ENCODE results near the gene KRTAP4-2. TPM values are rescaled to one million over a fixed set of nuclear protein-coding genes. Genes with fewer than 3 reads are reported as not detected.

The KRTAP4-2 gene
- total RNA-seq, 1 experiment from 2014 or later = not detected

DNA sequence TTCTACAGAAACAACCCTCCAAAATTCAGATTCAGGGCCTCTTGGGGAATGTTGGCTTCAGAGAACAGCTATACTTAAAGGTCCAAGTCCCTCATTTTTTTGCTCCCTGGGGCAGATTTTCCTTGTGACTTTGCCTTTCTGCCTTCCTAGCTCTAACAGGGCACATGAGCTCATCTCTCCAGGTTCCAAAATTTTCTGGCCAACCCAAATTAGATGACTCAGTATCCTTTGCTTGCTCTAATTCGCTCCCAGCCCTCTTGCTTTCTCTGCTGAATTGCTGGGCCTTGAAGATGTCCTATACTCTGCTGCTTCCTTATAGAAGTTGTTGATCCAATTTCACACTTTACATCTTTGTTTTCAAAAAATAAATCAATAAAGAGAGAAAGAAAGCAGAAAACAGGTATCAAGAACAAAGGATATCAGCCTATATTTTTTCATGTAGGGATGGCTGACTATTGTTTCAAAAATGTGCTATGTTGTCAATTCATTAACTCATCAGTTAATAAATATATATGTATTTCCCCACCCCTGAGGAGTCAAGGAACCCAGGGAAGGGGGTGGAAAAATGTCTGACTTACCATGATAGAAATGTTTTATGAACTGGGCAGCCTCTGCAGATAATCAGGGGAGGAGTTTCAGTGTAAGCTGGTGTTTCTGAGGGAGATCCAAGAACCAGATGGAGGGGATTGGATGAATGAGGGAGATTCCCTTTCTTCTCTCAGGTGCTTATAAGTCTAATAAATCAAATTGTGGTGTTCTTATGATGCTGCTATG is 1.0 kb upstream of the KRTAP4-2 start:
- in situ Hi-C loops (cut with HindIII; ENCODE audit: low pct_unique_long_range_greater_than_20kb, low sequenced_read_pairs) (no loop called here), intact Hi-C loops (cut with micrococcal nuclease; ENCODE audit: unreplicated experiment) (no loop called here)
- DNase-seq (ENCODE audit: low read depth, low spot score) (no peak), ATAC-seq (no peak)
- Histone ChIP-seq H3K4me1 (ENCODE audit: control insufficient read depth, insufficient read depth, low read length) (no peaks in the 10 kb centered on the region), H3K36me3 (ENCODE audit: control insufficient read depth, insufficient read depth, low read length) (no peaks in the 10 kb centered on the region), H3K27me3 (ENCODE audit: control insufficient read depth, insufficient read depth, low read length) (peaks cover 15% of the 10 kb centered on the region), H3K4me3 (ENCODE audit: low read depth in 2 of 2, low read length in 2 of 2) (no peak overlapping the region), H3K9me3 (ENCODE audit: control insufficient read depth, insufficient read depth, low read depth, low read length) (no peaks in the 10 kb centered on the region), H3K27ac (ENCODE audit: low read length) (no peak overlapping the region)
- BruUV-seq (replicated peaks) = no TSS peak
- no peak for TF ChIP-seq TCF7L2 (IDR thresholded peaks at IDR 0.05; ENCODE audit: low read depth, low read length)
- TF ChIP-seq SIN3A (IDR thresholded peaks at IDR 0.05; ENCODE audit: borderline replicate concordance, insufficient read depth, low read depth, low read length) = no peak
- TF ChIP-seq, protein P1, sequence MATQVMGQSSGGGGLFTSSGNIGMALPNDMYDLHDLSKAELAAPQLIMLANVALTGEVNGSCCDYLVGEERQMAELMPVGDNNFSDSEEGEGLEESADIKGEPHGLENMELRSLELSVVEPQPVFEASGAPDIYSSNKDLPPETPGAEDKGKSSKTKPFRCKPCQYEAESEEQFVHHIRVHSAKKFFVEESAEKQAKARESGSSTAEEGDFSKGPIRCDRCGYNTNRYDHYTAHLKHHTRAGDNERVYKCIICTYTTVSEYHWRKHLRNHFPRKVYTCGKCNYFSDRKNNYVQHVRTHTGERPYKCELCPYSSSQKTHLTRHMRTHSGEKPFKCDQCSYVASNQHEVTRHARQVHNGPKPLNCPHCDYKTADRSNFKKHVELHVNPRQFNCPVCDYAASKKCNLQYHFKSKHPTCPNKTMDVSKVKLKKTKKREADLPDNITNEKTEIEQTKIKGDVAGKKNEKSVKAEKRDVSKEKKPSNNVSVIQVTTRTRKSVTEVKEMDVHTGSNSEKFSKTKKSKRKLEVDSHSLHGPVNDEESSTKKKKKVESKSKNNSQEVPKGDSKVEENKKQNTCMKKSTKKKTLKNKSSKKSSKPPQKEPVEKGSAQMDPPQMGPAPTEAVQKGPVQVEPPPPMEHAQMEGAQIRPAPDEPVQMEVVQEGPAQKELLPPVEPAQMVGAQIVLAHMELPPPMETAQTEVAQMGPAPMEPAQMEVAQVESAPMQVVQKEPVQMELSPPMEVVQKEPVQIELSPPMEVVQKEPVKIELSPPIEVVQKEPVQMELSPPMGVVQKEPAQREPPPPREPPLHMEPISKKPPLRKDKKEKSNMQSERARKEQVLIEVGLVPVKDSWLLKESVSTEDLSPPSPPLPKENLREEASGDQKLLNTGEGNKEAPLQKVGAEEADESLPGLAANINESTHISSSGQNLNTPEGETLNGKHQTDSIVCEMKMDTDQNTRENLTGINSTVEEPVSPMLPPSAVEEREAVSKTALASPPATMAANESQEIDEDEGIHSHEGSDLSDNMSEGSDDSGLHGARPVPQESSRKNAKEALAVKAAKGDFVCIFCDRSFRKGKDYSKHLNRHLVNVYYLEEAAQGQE (IDR thresholded peaks at IDR 0.05; ENCODE audit: insufficient read depth in 1 of 2, low read depth in 2 of 2, low read length in 1 of 2) = no peak
- no peak for TF ChIP-seq CTCF (IDR thresholded peaks at IDR 0.05)
- TF ChIP-seq POLR2AphosphoS5 (IDR thresholded peaks at IDR 0.05; ENCODE audit: low read depth, low read length) = no peak
- CTCF ChIA-PET = no interaction called here
- POLR2A ChIA-PET = no interaction called here

- Histone ChIP-seq H3K9me3 (ENCODE audit: control insufficient read depth, insufficient read depth, low read depth, low read length) (no peaks in the 10 kb centered on the region), H3K36me3 (ENCODE audit: control insufficient read depth, insufficient read depth, low read length) (no peaks in the 10 kb centered on the region), H3K4me1 (ENCODE audit: control insufficient read depth, insufficient read depth, low read length) (no peaks in the 10 kb centered on the region), H3K4me3 (ENCODE audit: low read depth in 2 of 2, low read length in 2 of 2) (no peak overlapping the region), H3K27me3 (ENCODE audit: control insufficient read depth, insufficient read depth, low read length) (peaks cover 15% of the 10 kb centered on the region), H3K27ac (ENCODE audit: low read length) (no peak overlapping the region)
- intact Hi-C loops (cut with micrococcal nuclease; ENCODE audit: unreplicated experiment) (no loop called here), in situ Hi-C loops (cut with HindIII; ENCODE audit: low pct_unique_long_range_greater_than_20kb, low sequenced_read_pairs) (no loop called here)
- ChIA-PET POLR2A (no interaction called here), CTCF (no interaction called here)
- no TSS peak for BruUV-seq (replicated peaks)
- ATAC-seq = no peak
- TF ChIP-seq, protein P1 (IDR thresholded peaks at IDR 0.05; ENCODE audit: insufficient read depth in 1 of 2, low read depth in 2 of 2, low read length in 1 of 2) = no peak
- TF ChIP-seq SIN3A (IDR thresholded peaks at IDR 0.05; ENCODE audit: borderline replicate concordance, insufficient read depth, low read depth, low read length) (no peak), CTCF (IDR thresholded peaks at IDR 0.05) (no peak), TCF7L2 (IDR thresholded peaks at IDR 0.05; ENCODE audit: low read depth, low read length) (no peak), POLR2AphosphoS5 (IDR thresholded peaks at IDR 0.05; ENCODE audit: low read depth, low read length) (no peak)
- no peak for DNase-seq (ENCODE audit: low read depth, low spot score)
Observed at GRCh38 chr17:41178341-41178740, 320 bp upstream of the KRTAP4-2 start.

Data from Panc1 (cell line).